WTC11 (cell line): ENCODE data around the gene RHOJ. TPM values are rescaled to one million over a fixed set of nuclear protein-coding genes. Genes with fewer than 3 reads are reported as not detected.

Source experiments
- ATAC-seq: fragments of 200-7000 bp; cut with Tn5 transposase; 2 replicates; pipeline ENCODE4 v1.10.0; 2021; ENCODE audit warnings: mild to moderate bottlenecking, moderate library complexity
- CTCF ChIA-PET: fragments of 300-600 bp; sonication (Branson Sonifier 250); formaldehyde crosslinking; loops from one replicate; lab custom pipeline; 2021; ENCODE audit warnings: antibody characterized with exemption; lab: Charles Lee
- POLR2A ChIA-PET: fragments of 350-600 bp; sonication (Branson Sonifier 250); formaldehyde crosslinking; loops from one replicate; lab custom pipeline; 2021; ENCODE audit warnings: antibody characterized with exemption; lab: Charles Lee
- DNase-seq: peaks from one replicate; pipeline ENCODE4 v3.0.0; 2021; ENCODE audit warnings: low spot score
- H3K27ac Mint-ChIP-seq: 2 replicates; pipeline ENCODE4 v1.8.0; 2021; ENCODE audit warnings: mixed read lengths
- H3K27me3 Mint-ChIP-seq: 2 replicates; pipeline ENCODE4 v1.8.0; 2021; ENCODE audit warnings: low read depth, mild to moderate bottlenecking, moderate library complexity, mixed read lengths
- H3K36me3 Mint-ChIP-seq: 2 replicates; pipeline ENCODE4 v1.8.0; 2021; ENCODE audit warnings: mixed read lengths
- H3K4me1 Mint-ChIP-seq: 2 replicates; pipeline ENCODE4 v1.8.0; 2022; ENCODE audit warnings: mixed read lengths
- H3K4me3 Mint-ChIP-seq: 2 replicates; pipeline ENCODE4 v1.8.0; 2021; ENCODE audit warnings: mild to moderate bottlenecking, moderate library complexity, mixed read lengths
- H3K9me3 Mint-ChIP-seq: 2 replicates; pipeline ENCODE4 v1.8.0; 2021; ENCODE audit warnings: mixed read lengths
- AR ChIP-seq: fragments of 250-450 bp; sonication (Bioruptor Pico); IDR thresholded peaks from 2 replicates; pipeline ENCODE4 v1.9.0; 2021; ENCODE audit warnings: mild to moderate bottlenecking
- CREB1 ChIP-seq: sonication (generic); formaldehyde crosslinking; IDR thresholded peaks from 2 replicates; pipeline ENCODE4 v1.8.0; 2023; ENCODE audit warnings: mild to moderate bottlenecking, missing genetic modification reagents
- E2F5 ChIP-seq: sonication (generic); formaldehyde crosslinking; IDR thresholded peaks from 2 replicates; pipeline ENCODE4 v1.8.1; 2022; ENCODE audit warnings: mild to moderate bottlenecking, moderate library complexity, missing genetic modification reagents
- ESRRA ChIP-seq: sonication (generic); formaldehyde crosslinking; IDR thresholded peaks from 2 replicates; pipeline ENCODE4 v1.8.1; 2022; ENCODE audit warnings: mild to moderate bottlenecking, missing genetic modification reagents, borderline replicate concordance
- FOXP4 ChIP-seq: sonication (generic); formaldehyde crosslinking; IDR thresholded peaks from 2 replicates; pipeline ENCODE4 v1.8.0; 2022; ENCODE audit warnings: mild to moderate bottlenecking, missing genetic modification reagents
- GRHL2 ChIP-seq: fragments of 250-450 bp; sonication (Bioruptor Pico); IDR thresholded peaks from 2 replicates; pipeline ENCODE4 v1.8.0; 2022; ENCODE audit warnings: mild to moderate bottlenecking, moderate library complexity; ENCODE audit not compliant: insufficient replicate concordance, severe bottlenecking
- HMGXB4 ChIP-seq: sonication (generic); formaldehyde crosslinking; IDR thresholded peaks from 2 replicates; pipeline ENCODE4 v1.8.1; 2023; ENCODE audit warnings: mild to moderate bottlenecking, moderate library complexity, missing genetic modification reagents
- JAZF1 ChIP-seq: fragments of 250-450 bp; sonication (Bioruptor Pico); IDR thresholded peaks from 2 replicates; pipeline ENCODE4 v1.9.0; 2021; ENCODE audit warnings: moderate library complexity, mild to moderate bottlenecking, inconsistent platforms
- MLX ChIP-seq: sonication (generic); formaldehyde crosslinking; IDR thresholded peaks from 2 replicates; pipeline ENCODE4 v1.8.1; 2023; ENCODE audit warnings: mild to moderate bottlenecking, missing genetic modification reagents, moderate library complexity
- NFE2L1 ChIP-seq: sonication (generic); formaldehyde crosslinking; IDR thresholded peaks from 2 replicates; pipeline ENCODE4 v1.8.1; 2023; ENCODE audit warnings: missing genetic modification reagents
- PREB ChIP-seq: sonication (generic); formaldehyde crosslinking; IDR thresholded peaks from 2 replicates; pipeline ENCODE4 v1.8.1; 2022; ENCODE audit warnings: mild to moderate bottlenecking, missing genetic modification reagents, moderate library complexity, borderline replicate concordance
- PRRX2 ChIP-seq: fragments of 250-450 bp; sonication (Bioruptor Pico); IDR thresholded peaks from 2 replicates; pipeline ENCODE4 v1.8.0; 2021; ENCODE audit warnings: mild to moderate bottlenecking
- RELA ChIP-seq: sonication (generic); formaldehyde crosslinking; IDR thresholded peaks from 2 replicates; pipeline ENCODE4 v1.8.1; 2022; ENCODE audit warnings: missing genetic modification reagents, mild to moderate bottlenecking, borderline replicate concordance
- STAT6 ChIP-seq: sonication (generic); formaldehyde crosslinking; conservative IDR thresholded peaks from 2 replicates; pipeline ENCODE4 v1.8.1; 2023; ENCODE audit warnings: mild to moderate bottlenecking, low read depth, missing genetic modification reagents, moderate library complexity
- USF2 ChIP-seq: sonication (generic); formaldehyde crosslinking; IDR thresholded peaks from 2 replicates; pipeline ENCODE4 v1.8.1; 2023; ENCODE audit warnings: mild to moderate bottlenecking, missing genetic modification reagents, moderate library complexity
- ZNF219 ChIP-seq: sonication (generic); formaldehyde crosslinking; IDR thresholded peaks from 2 replicates; pipeline ENCODE4 v1.8.0; 2023; ENCODE audit warnings: missing genetic modification reagents, mild to moderate bottlenecking, borderline replicate concordance
- ZNF396 ChIP-seq: fragments of 250-450 bp; sonication (Bioruptor Pico); IDR thresholded peaks from 2 replicates; pipeline ENCODE4 v1.8.0; 2021; ENCODE audit warnings: mild to moderate bottlenecking, moderate library complexity, borderline replicate concordance
- ZNF416 ChIP-seq: fragments of 250-450 bp; sonication (Bioruptor Pico); IDR thresholded peaks from 2 replicates; pipeline ENCODE4 v1.9.0; 2021; ENCODE audit warnings: mild to moderate bottlenecking, inconsistent platforms
- total RNA-seq: library from RNA; stranded (reverse); gene quantifications from 3 replicates; pipeline ENCODE4 v1.2.3, GENCODE V29; 2021

Gene RHOJ
- total RNA-seq, 1 experiment from 2014 or later = 0.13 TPM

- H3K4me3 Mint-ChIP-seq = no peak overlapping the region
- no peak overlapping the region for H3K27ac Mint-ChIP-seq
- TF ChIP-seq HMGXB4 (no peak), STAT6 (no peak), PRRX2 (no peak), ZNF219 (CRISPR knock-in tag) (no peak), JAZF1 (CRISPR knock-in tag) (no peak), E2F5 (CRISPR knock-in tag) (no peak), FOXP4 (CRISPR knock-in tag) (no peak), RELA (no peak), MLX (no peak), ESRRA (CRISPR knock-in tag) (no peak), CREB1 (CRISPR knock-in tag) (no peak), ZNF396 (CRISPR knock-in tag) (no peak), PREB (CRISPR knock-in tag) (no peak), AR (CRISPR knock-in tag) (no peak), GRHL2 (CRISPR knock-in tag) (no peak), ZNF416 (CRISPR knock-in tag) (no peak), NFE2L1 (CRISPR knock-in tag) (no peak), USF2 (CRISPR knock-in tag) (no peak)
- TF ChIP-seq, all 79 proteins: peak for 0
- peaks cover 6% of the 10 kb centered on the region; the same call in 1 of the 2 replicates for H3K9me3 Mint-ChIP-seq
- CTCF ChIA-PET = no interaction called here
- no peaks in the 10 kb centered on the region for H3K36me3 Mint-ChIP-seq
- ATAC-seq (no peak), DNase-seq (no peak)
- H3K4me1 Mint-ChIP-seq = peaks cover 7% of the 10 kb centered on the region
- no peaks in the 10 kb centered on the region for H3K27me3 Mint-ChIP-seq
- POLR2A ChIA-PET = no interaction called here
These were observed 53.1 kb downstream of the RHOJ start for GRCh38 chr14:63257299-63257698.
